Neural progenitor cell (in vitro differentiated cells): ENCODE measurements around the gene SLC27A1. TPM values are rescaled to one million over a fixed set of nuclear protein-coding genes. Genes with fewer than 3 reads are reported as not detected.

ENCODE experiments used
- DNase-seq: peaks from one replicate; pipeline ENCODE4 v3.0.0-alpha.2; 2016; ENCODE audit warnings: low spot score
- H2AFZ ChIP-seq: fragments of 200-600 bp; sonication (generic); replicated peaks from 2 replicates; pipeline ENCODE4 v1.6.1; 2016; ENCODE audit warnings: antibody characterized with exemption
- H3F3A ChIP-seq: fragments of 200-600 bp; sonication (generic); 2 replicates; pipeline ENCODE4 v1.6.1; 2016; ENCODE audit warnings: antibody characterized with exemption, low read depth
- H3K27ac ChIP-seq: fragments of 200-600 bp; sonication (generic); 2 replicates; pipeline ENCODE4 v1.5.1; 2016; ENCODE audit warnings: mild to moderate bottlenecking
- H3K27me3 ChIP-seq: fragments of 200-600 bp; sonication (generic); 2 replicates; pipeline ENCODE4 v1.6.1; 2016; ENCODE audit warnings: mild to moderate bottlenecking, moderate library complexity
- H3K36me3 ChIP-seq: fragments of 200-600 bp; sonication (generic); 2 replicates; pipeline ENCODE4 v1.5.1; 2016
- H3K4me1 ChIP-seq: fragments of 200-600 bp; sonication (generic); 2 replicates; pipeline ENCODE4 v1.6.1; 2016; ENCODE audit warnings: mixed run types
- H3K4me2 ChIP-seq: fragments of 200-600 bp; sonication (generic); 2 replicates; pipeline ENCODE4 v1.6.1; 2016
- H3K4me3 ChIP-seq: fragments of 200-600 bp; sonication (generic); 2 replicates; pipeline ENCODE4 v1.5.1; 2016
- H3K79me2 ChIP-seq: fragments of 200-600 bp; sonication (generic); 2 replicates; pipeline ENCODE4 v1.6.1; 2016; ENCODE audit warnings: low read depth
- H3K9ac ChIP-seq: fragments of 200-600 bp; sonication (generic); 2 replicates; pipeline ENCODE4 v1.6.1; 2016
- H3K9me3 ChIP-seq: fragments of 200-600 bp; sonication (generic); 2 replicates; pipeline ENCODE4 v1.5.1; 2016; ENCODE audit warnings: low read depth
- H4K20me1 ChIP-seq: fragments of 200-600 bp; sonication (generic); 2 replicates; pipeline ENCODE4 v1.6.1; 2016; ENCODE audit warnings: low read depth
- H3K27ac Mint-ChIP-seq: 3 replicates; pipeline ENCODE4 v1.8.0; 2021; ENCODE audit warnings: mixed read lengths
- H3K27me3 Mint-ChIP-seq: 2 replicates; pipeline ENCODE4 v1.8.0; 2022; ENCODE audit warnings: low read depth, mild to moderate bottlenecking, inconsistent platforms, moderate library complexity, mixed read lengths; ENCODE audit not compliant: insufficient read depth
- H3K36me3 Mint-ChIP-seq: 3 replicates; pipeline ENCODE4 v1.8.0; 2021; ENCODE audit warnings: mixed read lengths
- H3K4me1 Mint-ChIP-seq: 3 replicates; pipeline ENCODE4 v1.8.0; 2021; ENCODE audit warnings: mixed read lengths
- H3K4me3 Mint-ChIP-seq: 3 replicates; pipeline ENCODE4 v1.8.0; 2021; ENCODE audit warnings: mild to moderate bottlenecking, moderate library complexity, mixed read lengths
- H3K9me3 Mint-ChIP-seq: 3 replicates; pipeline ENCODE4 v1.8.0; 2020; ENCODE audit warnings: mixed read lengths
- EZH2 ChIP-seq: fragments of 200-600 bp; sonication (generic); IDR thresholded peaks from 2 replicates; pipeline ENCODE4 v1.6.1; 2017; ENCODE audit warnings: antibody characterized with exemption, mild to moderate bottlenecking, moderate library complexity
- EZH2phosphoT487 ChIP-seq: fragments of 200-600 bp; sonication (generic); IDR thresholded peaks from 2 replicates; pipeline ENCODE4 v1.6.1; 2017; ENCODE audit warnings: antibody characterized with exemption
- total RNA-seq: library from RNA; depleted of rRNA; stranded (reverse); fragments of >200 nt; gene quantifications from 2 replicates; pipeline ENCODE4 v1.2.3, GENCODE V29; 2015; ENCODE audit warnings: low replicate concordance
- TF ChIP-seq, protein P1 (sequence below): fragments of 200-600 bp; sonication (generic); IDR thresholded peaks from 2 replicates; pipeline ENCODE4 v1.5.1; 2017; ENCODE audit warnings: antibody characterized with exemption, mild to moderate bottlenecking

The SLC27A1 gene
- total RNA-seq, 1 donor from 2014 or later, result 13.9 TPM

DNA sequence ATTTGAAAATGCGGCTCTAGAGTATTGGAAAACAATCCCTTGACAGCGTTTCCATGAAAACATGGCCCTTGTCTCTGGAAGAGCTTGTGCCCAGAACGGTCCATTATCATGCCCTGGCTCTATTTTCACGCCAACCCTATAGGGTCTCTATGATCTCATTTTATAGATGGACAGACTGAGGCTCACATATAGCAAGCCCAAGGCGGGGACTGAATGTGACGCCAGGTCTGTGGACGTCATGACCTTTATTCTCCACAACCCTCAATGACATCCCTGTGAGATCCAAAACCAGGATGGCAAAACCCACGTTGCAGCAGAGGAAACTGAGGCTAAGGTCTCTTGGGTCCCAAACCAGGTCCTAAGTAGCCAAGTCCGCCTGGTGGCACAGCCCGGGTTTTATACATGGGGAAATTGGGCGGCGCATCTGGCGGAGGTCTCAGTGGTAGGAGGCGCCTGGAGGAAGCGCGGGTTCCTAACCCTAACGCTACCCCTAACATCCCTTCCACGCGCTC is 84.7 kb downstream of the SLC27A1 start:
- no peak overlapping the region for H3K9ac ChIP-seq
- no peaks in the 10 kb centered on the region for H3K9me3 ChIP-seq
- Mint-ChIP-seq H3K36me3 (peaks cover 5% of the 10 kb centered on the region), H3K4me3 (peak overlapping the region; percentile 83), H3K27ac (no peak overlapping the region), H3K27me3 (peaks cover 6% of the 10 kb centered on the region), H3K4me1 (peaks cover 17% of the 10 kb centered on the region), H3K9me3 (no peaks in the 10 kb centered on the region)
- H3K27ac ChIP-seq, result no peak overlapping the region
- H3K36me3 ChIP-seq, result no peaks in the 10 kb centered on the region
- H2AFZ ChIP-seq, result peak overlapping the region; percentile 74
- no peak for DNase-seq
- H3K79me2 ChIP-seq, result peaks cover 13% of the 10 kb centered on the region
- no peaks in the 10 kb centered on the region for H3K27me3 ChIP-seq
- peaks cover 34% of the 10 kb centered on the region for H3F3A ChIP-seq
- H3K4me3 ChIP-seq, result peak overlapping the region; percentile 98
- no peaks in the 10 kb centered on the region for H3K4me1 ChIP-seq
- H4K20me1 ChIP-seq, result peaks cover 12% of the 10 kb centered on the region
- peak overlapping the region; percentile 100 for H3K4me2 ChIP-seq
- no peak for TF ChIP-seq EZH2
- no peak for TF ChIP-seq EZH2phosphoT487
- TF ChIP-seq, protein P1, sequence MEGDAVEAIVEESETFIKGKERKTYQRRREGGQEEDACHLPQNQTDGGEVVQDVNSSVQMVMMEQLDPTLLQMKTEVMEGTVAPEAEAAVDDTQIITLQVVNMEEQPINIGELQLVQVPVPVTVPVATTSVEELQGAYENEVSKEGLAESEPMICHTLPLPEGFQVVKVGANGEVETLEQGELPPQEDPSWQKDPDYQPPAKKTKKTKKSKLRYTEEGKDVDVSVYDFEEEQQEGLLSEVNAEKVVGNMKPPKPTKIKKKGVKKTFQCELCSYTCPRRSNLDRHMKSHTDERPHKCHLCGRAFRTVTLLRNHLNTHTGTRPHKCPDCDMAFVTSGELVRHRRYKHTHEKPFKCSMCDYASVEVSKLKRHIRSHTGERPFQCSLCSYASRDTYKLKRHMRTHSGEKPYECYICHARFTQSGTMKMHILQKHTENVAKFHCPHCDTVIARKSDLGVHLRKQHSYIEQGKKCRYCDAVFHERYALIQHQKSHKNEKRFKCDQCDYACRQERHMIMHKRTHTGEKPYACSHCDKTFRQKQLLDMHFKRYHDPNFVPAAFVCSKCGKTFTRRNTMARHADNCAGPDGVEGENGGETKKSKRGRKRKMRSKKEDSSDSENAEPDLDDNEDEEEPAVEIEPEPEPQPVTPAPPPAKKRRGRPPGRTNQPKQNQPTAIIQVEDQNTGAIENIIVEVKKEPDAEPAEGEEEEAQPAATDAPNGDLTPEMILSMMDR, result no peak

DNA sequence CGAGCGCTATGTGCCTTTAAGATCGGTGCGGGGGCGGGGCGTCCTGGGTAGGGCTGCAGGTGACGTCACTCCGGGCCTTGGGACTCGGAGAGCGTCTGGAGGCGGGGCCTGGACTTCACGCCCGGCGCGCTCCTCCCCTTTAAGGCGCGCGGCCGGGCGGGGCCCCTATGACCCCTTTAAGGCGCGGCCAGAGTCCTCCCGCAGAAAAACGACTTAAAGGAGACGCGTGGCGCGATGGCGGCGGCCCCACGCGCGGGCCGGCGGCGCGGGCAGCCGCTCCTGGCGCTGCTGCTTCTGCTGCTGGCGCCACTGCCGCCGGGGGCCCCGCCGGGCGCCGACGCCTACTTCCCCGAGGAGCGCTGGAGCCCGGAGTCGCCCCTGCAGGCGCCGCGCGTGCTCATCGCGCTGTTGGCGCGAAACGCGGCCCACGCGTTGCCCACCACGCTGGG is 85.2 kb downstream of the SLC27A1 start, which contains the start of gene COLGALT1:
Gene COLGALT1, plus strand, starts transcription at position 170 of the 449 bp plus-strand sequence. Its CDS starts 65 bp downstream, at position 235.
- Histone ChIP-seq H3K4me2 (peak within 1 kb of the TSS; percentile 100), H2AFZ (peak within 1 kb of the TSS; percentile 74), H3K9me3 (no peaks in the 10 kb centered on the region), H3K36me3 (no peaks in the 10 kb centered on the region), H4K20me1 (peaks cover 12% of the 10 kb centered on the region), H3K4me1 (no peaks in the 10 kb centered on the region), H3K9ac (peak within 1 kb of the TSS; percentile 45), H3K79me2 (peaks cover 13% of the 10 kb centered on the region), H3K27ac (no peak within 1 kb of the TSS), H3F3A (peaks cover 36% of the 10 kb centered on the region), H3K4me3 (peak within 1 kb of the TSS; percentile 98), H3K27me3 (no peaks in the 10 kb centered on the region)
- H3K9me3 Mint-ChIP-seq, result no peaks in the 10 kb centered on the region
- peak within 1 kb of the TSS; percentile 88 for H3K4me3 Mint-ChIP-seq
- TF ChIP-seq, protein P1, result no peak
- TF ChIP-seq EZH2 (no peak), EZH2phosphoT487 (no peak)
- H3K27ac Mint-ChIP-seq, result no peak within 1 kb of the TSS
- H3K36me3 Mint-ChIP-seq, result peaks cover 10% of the 10 kb centered on the region
- H3K27me3 Mint-ChIP-seq, result peaks cover 6% of the 10 kb centered on the region
- peaks cover 21% of the 10 kb centered on the region for H3K4me1 Mint-ChIP-seq
- peak; percentile 100 for DNase-seq

Other genes starting within 250 kb of the SLC27A1 start
- 4.6 and 7.7 TPM in 2 replicates for gene OCEL1, start 244.3 kb upstream of the SLC27A1 start, total RNA-seq
- gene NR2F6, start 224.6 kb upstream of the SLC27A1 start, total RNA-seq, result 14.3 and 67.0 TPM in 2 replicates
- 0.28 and 1.1 TPM in 2 replicates for gene USHBP1, start 205.8 kb upstream of the SLC27A1 start, total RNA-seq
- 89.8 and 107 TPM in 2 replicates for gene BABAM1, start 203.1 kb upstream of the SLC27A1 start, total RNA-seq
- gene ANKLE1, start 188.6 kb upstream of the SLC27A1 start, total RNA-seq, result 2.3 and 3.3 TPM in 2 replicates
- gene ABHD8, start 167.1 kb upstream of the SLC27A1 start, total RNA-seq, result 4.6 and 13.3 TPM in 2 replicates
- 25.9 and 38.8 TPM in 2 replicates for gene MRPL34, start 164.7 kb upstream of the SLC27A1 start, total RNA-seq
- gene DDA1, start 161.0 kb upstream of the SLC27A1 start, total RNA-seq, result 21.9 and 27.7 TPM in 2 replicates
- gene ANO8, start 135.7 kb upstream of the SLC27A1 start, total RNA-seq, result 11.4 and 25.0 TPM in 2 replicates
- 13.2 and 47.6 TPM in 2 replicates for gene GTPBP3, start 133.0 kb upstream of the SLC27A1 start, total RNA-seq
- 0.11 and 0.37 TPM in 2 replicates for gene PLVAP, start 93.2 kb upstream of the SLC27A1 start, total RNA-seq
- gene CCDC194, start 76.3 kb upstream of the SLC27A1 start, total RNA-seq, result 0.56 and 1.1 TPM in 2 replicates
- 44.8 and 65.5 TPM in 2 replicates for gene BST2, start 64.9 kb upstream of the SLC27A1 start, total RNA-seq
- 33.2 and 88.6 TPM in 2 replicates for gene MVB12A, start 50.5 kb upstream of the SLC27A1 start, total RNA-seq
- 0.17 and 2.2 TPM in 2 replicates for gene TMEM221, start 21.9 kb upstream of the SLC27A1 start, total RNA-seq
- not detected in 2 replicates for gene NXNL1, start 9.6 kb upstream of the SLC27A1 start, total RNA-seq
- 22.8 and 86.0 TPM in 2 replicates for gene PGLS, start 41.1 kb downstream of the SLC27A1 start, total RNA-seq
- 38.4 and 60.3 TPM in 2 replicates for gene COLGALT1, start 85.1 kb downstream of the SLC27A1 start, total RNA-seq
- gene UNC13A, start 217.8 kb downstream of the SLC27A1 start, total RNA-seq, result 0.77 and 1.3 TPM in 2 replicates
- gene MAP1S, start 249.0 kb downstream of the SLC27A1 start, total RNA-seq, result 8.9 and 30.4 TPM in 2 replicates